ENCODE measurements around the gene ATG7.

ATG7 gene

DNA sequence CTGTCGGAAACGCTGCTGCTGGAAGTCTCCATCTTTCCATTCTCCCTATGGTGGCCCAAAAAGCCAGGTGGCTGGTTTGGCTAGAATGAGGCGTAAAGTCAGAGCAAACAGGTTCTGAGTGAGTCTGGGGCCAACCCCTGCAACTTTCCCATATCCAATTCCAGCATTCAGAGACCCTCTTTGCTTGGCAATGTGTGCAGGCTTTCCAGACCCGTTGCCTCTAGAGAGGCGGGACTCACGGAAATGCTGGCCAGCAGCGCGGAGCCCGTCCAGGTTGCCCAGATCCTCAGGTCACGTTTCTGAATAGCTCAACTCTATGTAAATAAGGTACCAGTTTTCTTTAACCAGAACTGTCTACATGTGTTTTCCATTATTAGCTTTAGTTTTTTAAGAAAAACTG is 303.5 kb downstream of the ATG7 start:
- TF ChIP-seq TCF4 (CRISPR knock-in tag; IDR thresholded peaks at IDR 0.05; ENCODE audit: borderline replicate concordance) (no peak), RARB (CRISPR knock-in tag; IDR thresholded peaks at IDR 0.05) (no peak), ZNF70 (CRISPR knock-in tag; IDR thresholded peaks at IDR 0.05) (no peak), SNAI2 (CRISPR knock-in tag; IDR thresholded peaks at IDR 0.05) (no peak), CSDC2 (CRISPR knock-in tag; IDR thresholded peaks at IDR 0.05) (no peak), BACH2 (CRISPR knock-in tag; IDR thresholded peaks at IDR 0.05; ENCODE audit: borderline replicate concordance) (no peak), PPARA (CRISPR knock-in tag; IDR thresholded peaks at IDR 0.05; ENCODE audit: borderline replicate concordance) (no peak), ARNTL (CRISPR knock-in tag; IDR thresholded peaks at IDR 0.05; ENCODE audit: borderline replicate concordance, low read depth) (no peak), ZFP30 (CRISPR knock-in tag; IDR thresholded peaks at IDR 0.05) (no peak), ESRRG (CRISPR knock-in tag; IDR thresholded peaks at IDR 0.05) (no peak), ZC3H10 (CRISPR knock-in tag; IDR thresholded peaks at IDR 0.05) (no peak), GLIS3 (CRISPR knock-in tag; IDR thresholded peaks at IDR 0.05) (no peak), TOX (CRISPR knock-in tag; IDR thresholded peaks at IDR 0.05; ENCODE audit: borderline replicate concordance) (no peak), ZFP3 (CRISPR knock-in tag; IDR thresholded peaks at IDR 0.05) (no peak), ISL1 (CRISPR knock-in tag; IDR thresholded peaks at IDR 0.05) (no peak), OSR1 (CRISPR knock-in tag; IDR thresholded peaks at IDR 0.05) (no peak)
- TF ChIP-seq, protein P1, sequence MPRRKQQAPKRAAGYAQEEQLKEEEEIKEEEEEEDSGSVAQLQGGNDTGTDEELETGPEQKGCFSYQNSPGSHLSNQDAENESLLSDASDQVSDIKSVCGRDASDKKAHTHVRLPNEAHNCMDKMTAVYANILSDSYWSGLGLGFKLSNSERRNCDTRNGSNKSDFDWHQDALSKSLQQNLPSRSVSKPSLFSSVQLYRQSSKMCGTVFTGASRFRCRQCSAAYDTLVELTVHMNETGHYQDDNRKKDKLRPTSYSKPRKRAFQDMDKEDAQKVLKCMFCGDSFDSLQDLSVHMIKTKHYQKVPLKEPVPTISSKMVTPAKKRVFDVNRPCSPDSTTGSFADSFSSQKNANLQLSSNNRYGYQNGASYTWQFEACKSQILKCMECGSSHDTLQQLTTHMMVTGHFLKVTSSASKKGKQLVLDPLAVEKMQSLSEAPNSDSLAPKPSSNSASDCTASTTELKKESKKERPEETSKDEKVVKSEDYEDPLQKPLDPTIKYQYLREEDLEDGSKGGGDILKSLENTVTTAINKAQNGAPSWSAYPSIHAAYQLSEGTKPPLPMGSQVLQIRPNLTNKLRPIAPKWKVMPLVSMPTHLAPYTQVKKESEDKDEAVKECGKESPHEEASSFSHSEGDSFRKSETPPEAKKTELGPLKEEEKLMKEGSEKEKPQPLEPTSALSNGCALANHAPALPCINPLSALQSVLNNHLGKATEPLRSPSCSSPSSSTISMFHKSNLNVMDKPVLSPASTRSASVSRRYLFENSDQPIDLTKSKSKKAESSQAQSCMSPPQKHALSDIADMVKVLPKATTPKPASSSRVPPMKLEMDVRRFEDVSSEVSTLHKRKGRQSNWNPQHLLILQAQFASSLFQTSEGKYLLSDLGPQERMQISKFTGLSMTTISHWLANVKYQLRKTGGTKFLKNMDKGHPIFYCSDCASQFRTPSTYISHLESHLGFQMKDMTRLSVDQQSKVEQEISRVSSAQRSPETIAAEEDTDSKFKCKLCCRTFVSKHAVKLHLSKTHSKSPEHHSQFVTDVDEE (CRISPR knock-in tag; IDR thresholded peaks at IDR 0.05), result no peak
- TF ChIP-seq, protein P2, sequence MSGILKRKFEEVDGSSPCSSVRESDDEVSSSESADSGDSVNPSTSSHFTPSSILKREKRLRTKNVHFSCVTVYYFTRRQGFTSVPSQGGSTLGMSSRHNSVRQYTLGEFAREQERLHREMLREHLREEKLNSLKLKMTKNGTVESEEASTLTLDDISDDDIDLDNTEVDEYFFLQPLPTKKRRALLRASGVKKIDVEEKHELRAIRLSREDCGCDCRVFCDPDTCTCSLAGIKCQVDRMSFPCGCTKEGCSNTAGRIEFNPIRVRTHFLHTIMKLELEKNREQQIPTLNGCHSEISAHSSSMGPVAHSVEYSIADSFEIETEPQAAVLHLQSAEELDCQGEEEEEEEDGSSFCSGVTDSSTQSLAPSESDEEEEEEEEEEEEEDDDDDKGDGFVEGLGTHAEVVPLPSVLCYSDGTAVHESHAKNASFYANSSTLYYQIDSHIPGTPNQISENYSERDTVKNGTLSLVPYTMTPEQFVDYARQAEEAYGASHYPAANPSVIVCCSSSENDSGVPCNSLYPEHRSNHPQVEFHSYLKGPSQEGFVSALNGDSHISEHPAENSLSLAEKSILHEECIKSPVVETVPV (CRISPR knock-in tag; IDR thresholded peaks at IDR 0.05), result no peak
- TF ChIP-seq, protein P3, sequence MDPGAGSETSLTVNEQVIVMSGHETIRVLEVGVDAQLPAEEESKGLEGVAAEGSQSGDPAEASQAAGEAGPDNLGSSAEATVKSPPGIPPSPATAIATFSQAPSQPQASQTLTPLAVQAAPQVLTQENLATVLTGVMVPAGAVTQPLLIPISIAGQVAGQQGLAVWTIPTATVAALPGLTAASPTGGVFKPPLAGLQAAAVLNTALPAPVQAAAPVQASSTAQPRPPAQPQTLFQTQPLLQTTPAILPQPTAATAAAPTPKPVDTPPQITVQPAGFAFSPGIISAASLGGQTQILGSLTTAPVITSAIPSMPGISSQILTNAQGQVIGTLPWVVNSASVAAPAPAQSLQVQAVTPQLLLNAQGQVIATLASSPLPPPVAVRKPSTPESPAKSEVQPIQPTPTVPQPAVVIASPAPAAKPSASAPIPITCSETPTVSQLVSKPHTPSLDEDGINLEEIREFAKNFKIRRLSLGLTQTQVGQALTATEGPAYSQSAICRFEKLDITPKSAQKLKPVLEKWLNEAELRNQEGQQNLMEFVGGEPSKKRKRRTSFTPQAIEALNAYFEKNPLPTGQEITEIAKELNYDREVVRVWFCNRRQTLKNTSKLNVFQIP (CRISPR knock-in tag; IDR thresholded peaks at IDR 0.05; ENCODE audit: borderline replicate concordance, low read depth), result no peak
- no peak for ATAC-seq

DNA sequence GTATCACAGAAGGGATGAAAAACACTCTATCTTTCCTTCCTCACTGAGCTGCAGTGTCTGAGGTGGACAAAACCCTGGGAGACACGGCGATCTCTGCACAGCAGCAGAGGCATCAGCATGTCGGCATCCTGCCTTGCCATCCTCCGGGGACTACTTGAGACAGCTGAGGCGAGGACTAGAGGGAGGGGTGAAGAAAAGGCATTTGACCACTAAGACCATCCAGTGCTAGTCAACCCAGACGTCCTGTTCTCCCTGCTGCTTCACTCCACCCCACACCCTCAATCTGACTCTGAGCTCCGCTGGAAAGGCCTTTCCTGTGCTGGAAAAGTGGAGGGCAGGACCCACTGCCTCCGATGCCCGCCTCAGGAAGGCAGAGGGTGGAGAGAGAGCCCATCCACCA is 304.3 kb downstream of the ATG7 start:
- no peak; the same call in 1 of the 3 replicates for ATAC-seq
- TF ChIP-seq CSDC2 (CRISPR knock-in tag; IDR thresholded peaks at IDR 0.05) (no peak), OSR1 (CRISPR knock-in tag; IDR thresholded peaks at IDR 0.05) (no peak), ZNF8 (CRISPR knock-in tag; IDR thresholded peaks at IDR 0.05) (no peak), PPARA (CRISPR knock-in tag; IDR thresholded peaks at IDR 0.05; ENCODE audit: borderline replicate concordance) (no peak), ZFP30 (CRISPR knock-in tag; IDR thresholded peaks at IDR 0.05) (no peak), ZNF70 (CRISPR knock-in tag; IDR thresholded peaks at IDR 0.05) (no peak), ZFP3 (CRISPR knock-in tag; IDR thresholded peaks at IDR 0.05) (no peak), RARB (CRISPR knock-in tag; IDR thresholded peaks at IDR 0.05) (no peak), ARNTL (CRISPR knock-in tag; IDR thresholded peaks at IDR 0.05; ENCODE audit: borderline replicate concordance, low read depth) (no peak)
- TF ChIP-seq, protein P1 (CRISPR knock-in tag; IDR thresholded peaks at IDR 0.05), result no peak

DNA sequence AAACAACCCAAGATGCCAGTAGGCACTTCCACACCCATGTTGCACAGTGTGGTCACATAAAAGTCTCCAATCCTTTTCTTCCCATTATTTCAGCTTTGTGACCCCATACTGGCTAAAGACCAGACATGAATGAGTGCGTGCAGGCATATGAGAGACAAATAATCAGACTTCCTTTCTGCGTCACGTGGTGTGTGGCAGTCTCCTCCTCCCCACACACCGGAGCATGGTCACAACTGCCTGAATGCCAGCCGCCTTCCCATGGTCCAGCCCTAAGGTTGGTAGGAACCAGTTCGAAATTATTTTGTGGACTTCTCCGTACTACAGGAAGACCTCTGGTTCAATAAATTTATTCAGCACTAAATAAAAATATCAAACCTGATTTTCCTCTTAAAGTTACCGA is 306.0 kb downstream of the ATG7 start:
- ATAC-seq, result no peak
- no peak for TF ChIP-seq ZFP30 (CRISPR knock-in tag; IDR thresholded peaks at IDR 0.05)
- no peak for TF ChIP-seq ARNTL (CRISPR knock-in tag; IDR thresholded peaks at IDR 0.05; ENCODE audit: borderline replicate concordance, low read depth)
- TF ChIP-seq BACH2 (CRISPR knock-in tag; IDR thresholded peaks at IDR 0.05; ENCODE audit: borderline replicate concordance), result no peak
- no peak for TF ChIP-seq GLIS3 (CRISPR knock-in tag; IDR thresholded peaks at IDR 0.05)
- TF ChIP-seq RARB (CRISPR knock-in tag; IDR thresholded peaks at IDR 0.05), result no peak
- TF ChIP-seq ZNF70 (CRISPR knock-in tag; IDR thresholded peaks at IDR 0.05), result no peak
- no peak for TF ChIP-seq ZFP3 (CRISPR knock-in tag; IDR thresholded peaks at IDR 0.05)
- no peak for TF ChIP-seq OSR1 (CRISPR knock-in tag; IDR thresholded peaks at IDR 0.05)
- TF ChIP-seq PPARA (CRISPR knock-in tag; IDR thresholded peaks at IDR 0.05; ENCODE audit: borderline replicate concordance), result no peak
- TF ChIP-seq, protein P4, sequence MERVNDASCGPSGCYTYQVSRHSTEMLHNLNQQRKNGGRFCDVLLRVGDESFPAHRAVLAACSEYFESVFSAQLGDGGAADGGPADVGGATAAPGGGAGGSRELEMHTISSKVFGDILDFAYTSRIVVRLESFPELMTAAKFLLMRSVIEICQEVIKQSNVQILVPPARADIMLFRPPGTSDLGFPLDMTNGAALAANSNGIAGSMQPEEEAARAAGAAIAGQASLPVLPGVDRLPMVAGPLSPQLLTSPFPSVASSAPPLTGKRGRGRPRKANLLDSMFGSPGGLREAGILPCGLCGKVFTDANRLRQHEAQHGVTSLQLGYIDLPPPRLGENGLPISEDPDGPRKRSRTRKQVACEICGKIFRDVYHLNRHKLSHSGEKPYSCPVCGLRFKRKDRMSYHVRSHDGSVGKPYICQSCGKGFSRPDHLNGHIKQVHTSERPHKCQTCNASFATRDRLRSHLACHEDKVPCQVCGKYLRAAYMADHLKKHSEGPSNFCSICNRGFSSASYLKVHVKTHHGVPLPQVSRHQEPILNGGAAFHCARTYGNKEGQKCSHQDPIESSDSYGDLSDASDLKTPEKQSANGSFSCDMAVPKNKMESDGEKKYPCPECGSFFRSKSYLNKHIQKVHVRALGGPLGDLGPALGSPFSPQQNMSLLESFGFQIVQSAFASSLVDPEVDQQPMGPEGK (CRISPR knock-in tag; IDR thresholded peaks at IDR 0.05; ENCODE audit: borderline replicate concordance), result no peak
- no peak for TF ChIP-seq TOX (CRISPR knock-in tag; IDR thresholded peaks at IDR 0.05; ENCODE audit: borderline replicate concordance)
- TF ChIP-seq ZNF8 (CRISPR knock-in tag; IDR thresholded peaks at IDR 0.05), result no peak
- TF ChIP-seq ESRRG (CRISPR knock-in tag; IDR thresholded peaks at IDR 0.05), result no peak
- no peak for TF ChIP-seq TCF4 (CRISPR knock-in tag; IDR thresholded peaks at IDR 0.05; ENCODE audit: borderline replicate concordance)
- TF ChIP-seq, protein P1 (CRISPR knock-in tag; IDR thresholded peaks at IDR 0.05), result no peak
